ENCODE measurements around the gene ZDBF2. TPM values are rescaled to one million over a fixed set of nuclear protein-coding genes. Genes with fewer than 3 reads are reported as not detected.
"Not testable (repeated sequence)": the region's sequence is repeated elsewhere in the genome, so short reads cannot be mapped to it uniquely, and the experiment has no call there.

Gene ZDBF2
- total RNA-seq, result 7.4 and 7.7 TPM in 2 replicates

DNA sequence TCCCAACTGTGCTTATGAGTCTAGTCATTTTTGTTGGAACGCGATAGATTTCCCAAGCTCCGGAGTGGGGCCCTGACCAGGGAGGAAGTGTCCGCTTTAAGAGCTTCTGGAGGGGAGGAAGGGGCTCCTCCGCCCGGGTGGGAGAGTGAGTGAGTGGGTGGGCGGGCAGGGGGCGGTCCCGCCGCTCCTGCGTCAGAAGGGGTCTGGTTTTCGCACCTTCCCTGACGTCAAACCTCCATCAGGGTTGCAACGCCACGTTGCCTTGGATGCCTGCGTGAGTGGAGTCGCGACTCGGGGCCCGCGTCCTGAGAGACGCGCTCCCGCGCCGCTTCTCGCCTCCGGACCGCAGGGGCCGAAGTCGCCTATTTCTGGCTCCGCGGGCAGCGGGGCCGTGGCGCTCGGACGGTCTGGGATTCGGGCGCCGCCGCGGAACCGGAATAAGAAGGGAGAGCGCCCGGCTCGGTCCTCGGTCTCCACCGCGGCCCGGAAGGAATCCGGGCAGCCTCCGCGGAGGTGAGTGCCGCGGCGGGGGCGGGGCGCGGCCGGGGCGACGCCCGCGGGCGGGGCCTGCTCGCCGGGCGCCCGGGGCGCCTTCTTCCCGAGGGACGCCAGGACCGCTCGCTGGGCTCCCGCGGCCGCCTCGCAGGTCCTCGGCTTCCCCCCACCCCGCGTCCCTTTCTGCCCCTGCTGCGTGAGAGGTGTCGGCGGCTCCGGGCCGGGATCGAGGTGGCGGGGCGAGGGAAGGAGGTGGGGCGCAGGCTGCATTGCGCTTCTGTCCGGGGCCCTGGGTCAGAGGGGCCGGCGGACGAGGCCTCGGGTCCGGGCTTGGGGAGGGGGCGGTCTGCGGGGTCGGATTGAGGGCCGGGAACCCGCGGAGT lies at the start of gene ZDBF2:
Gene ZDBF2, plus strand, starts transcription at position 230 of the 878 bp plus-strand sequence. CDS start 7,187 bp downstream, outside the sequence.
- peak; percentile 21 for DNase-seq (ENCODE audit: low read depth)
- Histone ChIP-seq H3K4me3 (ENCODE audit: low read depth, low read length) (peak within 1 kb of the TSS; percentile 64), H3K27me3 (ENCODE audit: control insufficient read depth, insufficient read depth, low read length) (peaks cover 10% of the 10 kb centered on the region), H3K36me3 (ENCODE audit: control insufficient read depth, insufficient read depth, low read length) (no peaks in the 10 kb centered on the region)
- TF ChIP-seq, protein P1, sequence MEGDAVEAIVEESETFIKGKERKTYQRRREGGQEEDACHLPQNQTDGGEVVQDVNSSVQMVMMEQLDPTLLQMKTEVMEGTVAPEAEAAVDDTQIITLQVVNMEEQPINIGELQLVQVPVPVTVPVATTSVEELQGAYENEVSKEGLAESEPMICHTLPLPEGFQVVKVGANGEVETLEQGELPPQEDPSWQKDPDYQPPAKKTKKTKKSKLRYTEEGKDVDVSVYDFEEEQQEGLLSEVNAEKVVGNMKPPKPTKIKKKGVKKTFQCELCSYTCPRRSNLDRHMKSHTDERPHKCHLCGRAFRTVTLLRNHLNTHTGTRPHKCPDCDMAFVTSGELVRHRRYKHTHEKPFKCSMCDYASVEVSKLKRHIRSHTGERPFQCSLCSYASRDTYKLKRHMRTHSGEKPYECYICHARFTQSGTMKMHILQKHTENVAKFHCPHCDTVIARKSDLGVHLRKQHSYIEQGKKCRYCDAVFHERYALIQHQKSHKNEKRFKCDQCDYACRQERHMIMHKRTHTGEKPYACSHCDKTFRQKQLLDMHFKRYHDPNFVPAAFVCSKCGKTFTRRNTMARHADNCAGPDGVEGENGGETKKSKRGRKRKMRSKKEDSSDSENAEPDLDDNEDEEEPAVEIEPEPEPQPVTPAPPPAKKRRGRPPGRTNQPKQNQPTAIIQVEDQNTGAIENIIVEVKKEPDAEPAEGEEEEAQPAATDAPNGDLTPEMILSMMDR (IDR thresholded peaks at IDR 0.05; ENCODE audit: insufficient read depth, low read length, severe bottlenecking), result no peak
- no peak for FAIRE-seq

- TF ChIP-seq, protein P1 (IDR thresholded peaks at IDR 0.05; ENCODE audit: insufficient read depth, low read length, severe bottlenecking), result no peak
- DNase-seq (ENCODE audit: low read depth), result no peak
- no peak for FAIRE-seq
Observed at GRCh38 chr2:206225435-206226232, 48.8 kb upstream of the ZDBF2 start.

GRCh38 chr2:206228636-206229035 lies 45.8 kb upstream of the ZDBF2 start:
- not testable (repeated sequence) for H3K36me3 ChIP-seq (ENCODE audit: control insufficient read depth, insufficient read depth, low read length); DNase-seq (ENCODE audit: low read depth); H3K4me3 ChIP-seq (ENCODE audit: low read depth, low read length); FAIRE-seq; H3K27me3 ChIP-seq (ENCODE audit: control insufficient read depth, insufficient read depth, low read length)

More at GRCh38 chr2:206225435-206226232, 48.8 kb upstream of the ZDBF2 start:
- no peaks in the 10 kb centered on the region for H3K27me3 ChIP-seq (ENCODE audit: control insufficient read depth, insufficient read depth, low read length)
- no peak overlapping the region for H3K4me3 ChIP-seq (ENCODE audit: low read depth, low read length)
- no peaks in the 10 kb centered on the region for H3K36me3 ChIP-seq (ENCODE audit: control insufficient read depth, insufficient read depth, low read length)

GRCh38 chr2:206229642-206230041 lies 44.8 kb upstream of the ZDBF2 start:
- DNase-seq (ENCODE audit: low read depth) (no peak), FAIRE-seq (no peak)
- TF ChIP-seq, protein P1 (IDR thresholded peaks at IDR 0.05; ENCODE audit: insufficient read depth, low read length, severe bottlenecking), result no peak
- H3K36me3 ChIP-seq (ENCODE audit: control insufficient read depth, insufficient read depth, low read length), result no peaks in the 10 kb centered on the region
- H3K4me3 ChIP-seq (ENCODE audit: low read depth, low read length), result no peak overlapping the region
- H3K27me3 ChIP-seq (ENCODE audit: control insufficient read depth, insufficient read depth, low read length), result no peaks in the 10 kb centered on the region

GRCh38 chr2:206230060-206230762 lies 44.3 kb upstream of the ZDBF2 start:
- FAIRE-seq (peak; percentile 88), DNase-seq (ENCODE audit: low read depth) (peak; percentile 89)
- Histone ChIP-seq H3K4me3 (ENCODE audit: low read depth, low read length) (no peak overlapping the region), H3K36me3 (ENCODE audit: control insufficient read depth, insufficient read depth, low read length) (no peaks in the 10 kb centered on the region), H3K27me3 (ENCODE audit: control insufficient read depth, insufficient read depth, low read length) (no peaks in the 10 kb centered on the region)
- TF ChIP-seq, protein P1 (IDR thresholded peaks at IDR 0.05; ENCODE audit: insufficient read depth, low read length, severe bottlenecking), result peak; percentile 4
